Measurements from ENCODE around the gene CBLL1. TPM values are rescaled to one million over a fixed set of nuclear protein-coding genes. Genes with fewer than 3 reads are reported as not detected.
A peak's percentile ranks its signal among the peaks of the same experiment; 100 is the strongest.

CBLL1 gene
- total and polyA plus RNA-seq, 2 of the 13 experiments (the other 11 are each of a cell fraction or from before 2014, with no cell fraction given), result 8.8 to 10.5 TPM

DNA sequence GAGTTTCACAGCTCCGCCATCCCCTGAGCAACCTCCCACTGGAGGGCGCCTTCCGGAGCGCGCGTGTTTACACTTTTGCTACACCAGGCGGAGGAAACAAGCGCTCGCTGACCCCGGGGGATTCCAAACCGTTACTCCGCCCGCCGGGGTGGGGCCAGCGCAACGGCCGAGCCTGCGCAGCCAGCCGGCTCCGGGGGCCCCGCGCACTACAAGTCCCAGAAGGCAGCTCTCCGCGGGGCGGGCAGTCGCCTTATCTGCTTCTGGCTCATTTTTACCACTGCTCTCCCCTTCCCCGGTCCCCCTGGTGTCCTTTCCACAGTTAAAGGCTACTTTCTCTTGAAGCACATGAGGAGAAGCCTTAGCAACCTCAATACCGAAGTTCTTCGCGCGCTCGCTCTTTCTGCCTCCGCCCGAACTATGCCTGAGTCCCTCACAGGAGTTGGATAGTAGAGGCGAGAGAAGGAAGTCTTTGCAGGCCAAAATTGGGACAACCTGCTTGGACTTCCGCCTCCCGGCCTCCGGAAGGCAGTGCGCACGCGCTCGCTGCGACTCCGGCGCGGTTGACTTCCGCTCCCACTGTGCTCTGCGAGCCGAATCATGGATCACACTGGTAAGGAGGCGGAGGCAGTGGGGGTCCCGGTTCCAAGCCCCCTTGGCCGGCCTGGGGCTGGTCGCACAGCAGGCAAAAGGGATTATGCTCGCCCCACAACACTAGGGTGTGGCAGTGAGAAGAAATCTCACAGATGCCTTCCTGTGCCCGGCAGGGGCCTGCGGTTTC lies at the start of gene CBLL1 (continued):
- peak; percentile 98 for TF ChIP-seq GATAD1 (CRISPR knock-in tag; IDR thresholded peaks at IDR 0.05)
- TF ChIP-seq ZNF382 (CRISPR knock-in tag; IDR thresholded peaks at IDR 0.05; ENCODE audit: borderline replicate concordance), result no peak
- TF ChIP-seq DNMT1 (CRISPR knock-in tag; IDR thresholded peaks at IDR 0.05), result peak; percentile 64; the same call in 1 of the 2 replicates
- TF ChIP-seq ZBTB10 (CRISPR knock-in tag; IDR thresholded peaks at IDR 0.05; ENCODE audit: borderline replicate concordance), result no peak
- 0 out of 2 replicates have a peak, but pooled peaks have one; percentile 14 for TF ChIP-seq ZNF614 (CRISPR knock-in tag; IDR thresholded peaks at IDR 0.05; ENCODE audit: borderline replicate concordance)
- TF ChIP-seq PAWR (CRISPR knock-in tag; IDR thresholded peaks at IDR 0.05; ENCODE audit: borderline replicate concordance), result no peak
- no peak for TF ChIP-seq RFX1 (IDR thresholded peaks at IDR 0.05)
- TF ChIP-seq HHEX (CRISPR knock-in tag; IDR thresholded peaks at IDR 0.05), result no peak
- TF ChIP-seq HMG20B (CRISPR knock-in tag; conservative IDR thresholded peaks at IDR 0.05), result no peak
- TF ChIP-seq HOMEZ (CRISPR knock-in tag; IDR thresholded peaks at IDR 0.05; ENCODE audit: low read depth), result peak; percentile 13; the same call in 1 of the 2 replicates
- no peak for TF ChIP-seq CERS6 (CRISPR knock-in tag; IDR thresholded peaks at IDR 0.05)
- no peak for TF ChIP-seq ZNF121 (CRISPR knock-in tag; IDR thresholded peaks at IDR 0.05)
- TF ChIP-seq RXRB (CRISPR knock-in tag; IDR thresholded peaks at IDR 0.05; ENCODE audit: borderline replicate concordance), result peak; percentile 66; the same call in 1 of the 2 replicates
- no peak for TF ChIP-seq JUN (CRISPR knock-in tag; IDR thresholded peaks at IDR 0.05)
- TF ChIP-seq ELF3 (CRISPR knock-in tag; IDR thresholded peaks at IDR 0.05), result peak; percentile 63
- TF ChIP-seq NFYB (CRISPR knock-in tag; IDR thresholded peaks at IDR 0.05), result 0 out of 2 replicates have a peak, but pooled peaks have one; percentile 18
- no peak for TF ChIP-seq AGO1 (IDR thresholded peaks at IDR 0.05; ENCODE audit: low read depth, low read length, poor library complexity, severe bottlenecking)
- 0 out of 2 replicates have a peak, but pooled peaks have one; percentile 35 for TF ChIP-seq ZNF557 (CRISPR knock-in tag; IDR thresholded peaks at IDR 0.05)
- TF ChIP-seq ZNF724P (CRISPR knock-in tag; IDR thresholded peaks at IDR 0.05; ENCODE audit: borderline replicate concordance), result no peak
- TF ChIP-seq NR2F6 (IDR thresholded peaks at IDR 0.05), result no peak
- TF ChIP-seq NR2F6 (CRISPR knock-in tag; IDR thresholded peaks at IDR 0.05), result peak; percentile 77; the same call in 1 of the 2 replicates
- TF ChIP-seq, protein P1, sequence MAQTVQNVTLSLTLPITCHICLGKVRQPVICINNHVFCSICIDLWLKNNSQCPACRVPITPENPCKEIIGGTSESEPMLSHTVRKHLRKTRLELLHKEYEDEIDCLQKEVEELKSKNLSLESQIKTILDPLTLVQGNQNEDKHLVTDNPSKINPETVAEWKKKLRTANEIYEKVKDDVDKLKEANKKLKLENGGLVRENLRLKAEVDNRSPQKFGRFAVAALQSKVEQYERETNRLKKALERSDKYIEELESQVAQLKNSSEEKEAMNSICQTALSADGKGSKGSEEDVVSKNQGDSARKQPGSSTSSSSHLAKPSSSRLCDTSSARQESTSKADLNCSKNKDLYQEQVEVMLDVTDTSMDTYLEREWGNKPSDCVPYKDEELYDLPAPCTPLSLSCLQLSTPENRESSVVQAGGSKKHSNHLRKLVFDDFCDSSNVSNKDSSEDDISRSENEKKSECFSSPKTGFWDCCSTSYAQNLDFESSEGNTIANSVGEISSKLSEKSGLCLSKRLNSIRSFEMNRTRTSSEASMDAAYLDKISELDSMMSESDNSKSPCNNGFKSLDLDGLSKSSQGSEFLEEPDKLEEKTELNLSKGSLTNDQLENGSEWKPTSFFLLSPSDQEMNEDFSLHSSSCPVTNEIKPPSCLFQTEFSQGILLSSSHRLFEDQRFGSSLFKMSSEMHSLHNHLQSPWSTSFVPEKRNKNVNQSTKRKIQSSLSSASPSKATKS (CRISPR knock-in tag; IDR thresholded peaks at IDR 0.05), result no peak
- TF ChIP-seq WIZ (CRISPR knock-in tag; IDR thresholded peaks at IDR 0.05), result no peak

Data from HepG2 (cell line).